Prostate gland (tissue), 2 donors: ENCODE measurements around the gene USP25. TPM values are rescaled to one million over a fixed set of nuclear protein-coding genes. Genes with fewer than 3 reads are reported as not detected.

Experiments used
- DNase-seq: peaks from one replicate; pipeline ENCODE4 v3.0.0-alpha.2; 2019; ENCODE audit warnings: low spot score
- H3K27ac ChIP-seq, 2 donors: fragments of 200-600 bp; sonication (generic); 2 replicates each; pipeline ENCODE4 v1.5.1; 2017 to 2019
- H3K27me3 ChIP-seq: fragments of 200-600 bp; sonication (generic); replicated peaks from 2 replicates; pipeline ENCODE4 v1.5.1; 2019; ENCODE audit not compliant: insufficient read depth
- H3K36me3 ChIP-seq, 2 donors: fragments of 200-600 bp; sonication (generic); 1 replicate in 1 of 2; 2 replicates in 1 of 2; pipeline versions ENCODE4 v1.5.1 to v1.8.1; 2017 to 2019
- H3K4me1 ChIP-seq: fragments of 200-600 bp; sonication (generic); replicated peaks from 2 replicates; pipeline ENCODE4 v1.5.1; 2019
- H3K4me3 ChIP-seq, 2 donors: fragments of 200-600 bp; sonication (generic); 2 replicates each; pipeline ENCODE4 v1.5.1; 2017 to 2019
- H3K9me3 ChIP-seq: fragments of 200-600 bp; sonication (generic); 2 replicates; pipeline ENCODE4 v1.5.1; 2017
- POLR2A ChIP-seq: fragments of 450-650 bp; IDR thresholded peaks from one replicate; pipeline ENCODE4 v1.6.1; 2016; ENCODE audit warnings: antibody characterized with exemption, mild to moderate bottlenecking
- POLR2AphosphoS5 ChIP-seq: sonication (generic); formaldehyde crosslinking; IDR thresholded peaks from one replicate; pipeline ENCODE4 v1.6.1; 2017; ENCODE audit warnings: antibody characterized with exemption
- WGBS: methylation state at CpG from one replicate; pipeline ENCODE4 v1.1.5; 2018; 5-methylcytosine and 5-hydroxymethylcytosine counted together
- intact Hi-C: fragments of 100-400 bp; cut with DNase I; formaldehyde crosslinking; loops from one replicate; pipeline ENCODE4 v1.14.2; 2022
- total RNA-seq, 2 donors: library from RNA; depleted of rRNA; stranded (reverse); fragments of >200 nt; gene quantifications; one replicate each; pipeline ENCODE4 v1.1.0, GENCODE V29; 2016
- TF ChIP-seq, protein P1 (sequence below), 4 experiments: fragments of 200-600 bp in 2 of 4; fragments of 450-650 bp in 2 of 4; sonication (generic) in 2 of 4; IDR thresholded peaks; 1 replicate in 3 of 4; 2 replicates in 1 of 4; pipeline ENCODE4 v1.5.1; 2016 to 2019; ENCODE audit warnings: antibody characterized with exemption in 4 of 4, mild to moderate bottlenecking in 2 of 4, moderate library complexity in 2 of 4

The USP25 gene
- total RNA-seq, 2 donors from 2014 or later, result 30.4 to 49.3 TPM

DNA sequence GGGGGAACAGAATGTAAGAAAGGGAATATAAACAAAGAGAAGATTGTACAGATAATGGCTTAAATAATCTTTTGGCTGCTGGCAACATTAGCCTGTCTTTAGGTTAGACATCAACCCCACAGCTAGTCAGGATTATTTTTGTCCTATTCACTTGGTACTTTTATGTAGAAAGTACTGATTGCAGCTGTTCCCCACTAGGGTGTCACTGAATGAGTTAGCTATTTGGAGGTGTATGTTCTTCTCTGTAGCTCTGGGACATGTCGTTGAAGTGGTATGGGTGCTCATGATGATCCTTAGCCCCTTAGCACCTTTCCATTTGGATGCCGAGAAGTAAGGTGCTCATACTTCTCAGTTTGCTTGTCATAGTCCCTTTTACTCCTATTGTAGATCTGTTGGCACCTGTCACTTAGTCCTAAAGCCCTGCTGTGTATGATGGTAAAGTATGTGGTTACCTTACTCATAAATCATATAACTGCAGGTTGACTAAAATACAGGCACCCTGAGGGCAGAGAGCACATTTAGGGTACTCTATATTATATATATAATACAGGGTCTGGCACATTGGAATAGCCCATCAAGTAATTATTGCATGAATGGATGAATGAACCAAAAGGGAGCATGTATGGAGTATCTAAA lies 64.6 kb downstream of the USP25 start:
- no peaks in the 10 kb centered on the region for H3K4me1 ChIP-seq
- 91% methylated on average over 2 of the region's 2 CpGs for WGBS
- H3K36me3 ChIP-seq, result no peaks in the 10 kb centered on the region
- TF ChIP-seq POLR2AphosphoS5 (no peak), POLR2A (no peak)
- TF ChIP-seq, protein P1, sequence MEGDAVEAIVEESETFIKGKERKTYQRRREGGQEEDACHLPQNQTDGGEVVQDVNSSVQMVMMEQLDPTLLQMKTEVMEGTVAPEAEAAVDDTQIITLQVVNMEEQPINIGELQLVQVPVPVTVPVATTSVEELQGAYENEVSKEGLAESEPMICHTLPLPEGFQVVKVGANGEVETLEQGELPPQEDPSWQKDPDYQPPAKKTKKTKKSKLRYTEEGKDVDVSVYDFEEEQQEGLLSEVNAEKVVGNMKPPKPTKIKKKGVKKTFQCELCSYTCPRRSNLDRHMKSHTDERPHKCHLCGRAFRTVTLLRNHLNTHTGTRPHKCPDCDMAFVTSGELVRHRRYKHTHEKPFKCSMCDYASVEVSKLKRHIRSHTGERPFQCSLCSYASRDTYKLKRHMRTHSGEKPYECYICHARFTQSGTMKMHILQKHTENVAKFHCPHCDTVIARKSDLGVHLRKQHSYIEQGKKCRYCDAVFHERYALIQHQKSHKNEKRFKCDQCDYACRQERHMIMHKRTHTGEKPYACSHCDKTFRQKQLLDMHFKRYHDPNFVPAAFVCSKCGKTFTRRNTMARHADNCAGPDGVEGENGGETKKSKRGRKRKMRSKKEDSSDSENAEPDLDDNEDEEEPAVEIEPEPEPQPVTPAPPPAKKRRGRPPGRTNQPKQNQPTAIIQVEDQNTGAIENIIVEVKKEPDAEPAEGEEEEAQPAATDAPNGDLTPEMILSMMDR (IDR thresholded peaks at IDR 0.05), result no peak
- H3K27ac ChIP-seq, result no peak overlapping the region
- no peak for DNase-seq
- no peaks in the 10 kb centered on the region for H3K9me3 ChIP-seq
- intact Hi-C loops, result no loop called here
- H3K4me3 ChIP-seq, result no peak overlapping the region
- no peaks in the 10 kb centered on the region for H3K27me3 ChIP-seq

DNA sequence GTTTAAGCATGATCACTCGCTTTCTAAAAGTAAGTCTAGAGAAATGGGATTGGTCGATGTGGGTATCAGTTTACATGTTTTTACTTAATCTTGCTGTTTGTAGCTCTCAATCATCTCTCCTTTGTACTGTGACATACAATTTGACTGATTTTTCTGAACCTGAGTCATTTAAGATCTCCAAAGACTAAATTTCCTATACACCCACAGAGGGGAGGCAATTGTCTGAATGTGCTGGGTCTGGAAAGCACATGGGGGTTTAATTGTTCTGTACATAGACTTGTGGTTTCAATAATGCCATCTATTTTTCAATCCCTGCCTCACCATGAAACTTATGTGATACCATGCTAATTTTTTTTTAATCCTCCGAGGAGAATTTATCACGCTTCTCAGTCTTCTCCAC lies 65.8 kb downstream of the USP25 start:
- Histone ChIP-seq H3K27ac (no peak overlapping the region), H3K9me3 (no peaks in the 10 kb centered on the region), H3K27me3 (no peaks in the 10 kb centered on the region), H3K36me3 (no peaks in the 10 kb centered on the region), H3K4me3 (no peak overlapping the region), H3K4me1 (no peaks in the 10 kb centered on the region)
- DNase-seq, result no peak
- intact Hi-C loops, result no loop called here
- 97% methylated on average over 4 of the region's 4 CpGs for WGBS
- TF ChIP-seq, protein P1 (IDR thresholded peaks at IDR 0.05), result no peak
- no peak for TF ChIP-seq POLR2A
- no peak for TF ChIP-seq POLR2AphosphoS5

DNA sequence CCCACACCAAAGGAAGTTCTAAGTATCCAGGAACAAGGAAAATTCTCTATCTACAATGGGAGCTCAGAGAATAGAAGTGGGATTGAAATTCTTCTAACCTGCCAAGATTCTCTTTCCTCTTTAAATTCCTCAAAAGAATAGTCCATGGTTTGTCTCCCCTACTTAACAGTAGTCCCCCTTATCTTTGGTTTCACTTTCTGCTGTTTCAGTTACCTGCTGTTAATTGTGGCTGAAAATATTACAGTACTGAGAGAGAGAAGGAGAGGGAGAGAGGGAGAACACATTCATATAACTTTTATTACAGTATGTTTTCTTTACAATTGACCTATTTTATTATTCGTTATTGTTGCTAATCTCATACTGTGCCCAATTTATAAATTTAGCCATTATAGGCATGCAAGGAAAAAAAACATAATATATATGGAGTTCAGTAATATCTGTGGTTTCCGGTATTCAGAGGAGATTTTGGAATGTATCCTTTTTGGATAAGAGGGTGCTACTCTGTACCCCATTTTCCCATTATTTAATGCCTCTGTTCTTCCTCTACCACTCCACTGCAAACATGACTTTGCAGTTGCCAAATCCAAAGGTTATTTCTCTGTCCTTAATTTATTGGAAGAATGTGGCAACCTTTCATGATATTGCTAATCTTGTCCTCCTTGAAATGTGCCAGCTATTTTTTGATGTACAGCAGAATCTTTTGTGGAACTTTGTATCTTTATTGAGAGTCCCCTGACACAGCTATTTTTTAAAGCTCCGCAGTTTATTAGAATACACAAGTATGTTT lies 68.0 kb downstream of the USP25 start:
- intact Hi-C loops, result no loop called here

DNA sequence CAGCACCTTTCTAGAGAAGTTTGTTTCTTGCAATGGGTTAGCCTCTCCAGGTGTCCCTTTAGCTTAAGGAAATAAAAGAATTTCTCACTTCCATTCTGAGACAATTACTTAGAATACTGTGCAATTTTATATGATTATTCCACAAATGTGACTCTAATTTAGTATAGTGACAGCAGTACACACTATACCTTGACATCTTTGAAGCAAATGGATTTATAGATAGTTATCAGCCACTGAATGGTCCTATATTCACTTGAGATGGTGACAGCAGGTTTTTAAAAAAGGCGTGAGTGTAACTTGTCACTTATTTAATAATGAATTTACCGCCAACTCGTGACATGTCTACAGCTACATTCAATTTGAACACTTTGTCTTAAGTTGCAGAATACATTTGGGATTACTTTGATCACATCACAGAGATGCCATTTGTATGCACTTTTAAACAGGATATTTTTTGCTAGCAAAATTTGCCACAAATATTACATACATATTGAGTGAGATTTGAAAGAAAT lies 71.6 kb downstream of the USP25 start:
- Histone ChIP-seq H3K4me3 (no peak overlapping the region), H3K27ac (no peak overlapping the region), H3K36me3 (no peaks in the 10 kb centered on the region), H3K9me3 (no peaks in the 10 kb centered on the region), H3K27me3 (no peaks in the 10 kb centered on the region), H3K4me1 (no peaks in the 10 kb centered on the region)
- TF ChIP-seq POLR2A (no peak), POLR2AphosphoS5 (no peak)
- TF ChIP-seq, protein P1 (IDR thresholded peaks at IDR 0.05), result no peak
- WGBS, result 94% methylated on average over 3 of the region's 3 CpGs
- DNase-seq, result no peak
- intact Hi-C loops, result no loop called here

More for the DNA sequence above, 68.0 kb downstream of the USP25 start:
- Histone ChIP-seq H3K9me3 (no peaks in the 10 kb centered on the region), H3K27me3 (no peaks in the 10 kb centered on the region), H3K4me3 (no peak overlapping the region), H3K27ac (no peak overlapping the region), H3K4me1 (no peaks in the 10 kb centered on the region), H3K36me3 (no peaks in the 10 kb centered on the region)
- no peak for DNase-seq
- 94% methylated on average over 3 of the region's 3 CpGs for WGBS
- no peak for TF ChIP-seq POLR2A
- no peak for TF ChIP-seq POLR2AphosphoS5
- TF ChIP-seq, protein P1 (IDR thresholded peaks at IDR 0.05), result no peak
